HG03103 (cell line): ENCODE data around the gene AK2.
"Not testable (repeated sequence)": the region's sequence is repeated elsewhere in the genome, so short reads cannot be mapped to it uniquely, and the experiment has no call there.

Experiments
- ATAC-seq: cut with Tn5 transposase; IDR thresholded peaks from one replicate; pipeline ENCODE4 v1.9.1; 2021; ENCODE audit warnings: low read depth; ENCODE audit not compliant: unreplicated experiment

Gene AK2

GRCh38 chr1:33025180-33025569 lies 11.5 kb downstream of the AK2 start:
- ATAC-seq, result no peak

- not testable (repeated sequence) for ATAC-seq
Measured at GRCh38 chr1:33024430-33025179, 12.1 kb downstream of the AK2 start.

- no peak for ATAC-seq
Measured at GRCh38 chr1:33022650-33023200, 14.0 kb downstream of the AK2 start.

GRCh38 chr1:33021567-33022431 lies 14.9 kb downstream of the AK2 start:
- no peak for ATAC-seq

GRCh38 chr1:33018112-33018511 lies 18.6 kb downstream of the AK2 start:
- no peak for ATAC-seq

- no peak for ATAC-seq
Measured at GRCh38 chr1:33017175-33017574, 19.5 kb downstream of the AK2 start.

GRCh38 chr1:33015216-33015615 lies 21.5 kb downstream of the AK2 start:
- ATAC-seq, result no peak

- no peak for ATAC-seq
Measured at GRCh38 chr1:33014464-33015163, 22.1 kb downstream of the AK2 start.

GRCh38 chr1:33013791-33014190 lies 22.9 kb downstream of the AK2 start:
- ATAC-seq, result no peak

GRCh38 chr1:33012165-33012564 lies 24.5 kb downstream of the AK2 start:
- no peak for ATAC-seq

- ATAC-seq, result no peak
Measured at GRCh38 chr1:33010932-33011731, 25.6 kb downstream of the AK2 start.

- ATAC-seq, result no peak
Measured at GRCh38 chr1:33009561-33009960, 27.1 kb downstream of the AK2 start.

GRCh38 chr1:33008051-33008914 lies 28.4 kb downstream of the AK2 start:
- no peak for ATAC-seq

- no peak for ATAC-seq
Measured at GRCh38 chr1:33007190-33008050, 29.3 kb downstream of the AK2 start.

GRCh38 chr1:33005838-33006421 lies 30.8 kb downstream of the AK2 start:
- no peak for ATAC-seq

- no peak for ATAC-seq
Measured at GRCh38 chr1:33005117-33005837, 31.4 kb downstream of the AK2 start.

GRCh38 chr1:33004613-33005012 lies 32.1 kb downstream of the AK2 start:
- ATAC-seq, result no peak
